Endothelial cell of umbilical vein (primary cell): ENCODE measurements around the gene PLEKHG4B. TPM values are rescaled to one million over a fixed set of nuclear protein-coding genes. Genes with fewer than 3 reads are reported as not detected.

Source experiments
- BruUV-seq: library from RNA; stranded (reverse); fragments of 400-500 nt; replicated peaks from 2 replicates; lab custom pipeline; 2021; lab: Mats Ljungman, UMichigan
- CTCF ChIA-PET: fragments of 300-600, 350-600 bp; sonication (Branson Sonifier 250); formaldehyde crosslinking; loops from one replicate; lab custom pipeline; 2021; ENCODE audit warnings: antibody characterized with exemption, inconsistent platforms; lab: Charles Lee
- POLR2A ChIA-PET: fragments of 300-600, 350-600 bp; sonication (Branson Sonifier 250); formaldehyde crosslinking; loops from one replicate; lab custom pipeline; 2021; ENCODE audit warnings: antibody characterized with exemption, inconsistent platforms; lab: Charles Lee
- DNase-seq: peaks from one replicate; pipeline ENCODE4 v3.0.0-alpha.2; 2011; ENCODE audit warnings: low read depth, low spot score
- FAIRE-seq: peaks from 2 replicates; lab custom pipeline; 2011; peaks lifted over from hg19 to GRCh38; lab: Jason Lieb, UNC
- H2AFZ ChIP-seq: 2 replicates; pipeline ENCODE4 v1.6.0; 2012; ENCODE audit warnings: low read depth, low read length, control low read depth, inconsistent platforms
- H3K27ac ChIP-seq: 2 replicates; pipeline ENCODE4 v1.5.1; 2011; ENCODE audit warnings: low read depth, mild to moderate bottlenecking, control low read depth, low read length, moderate library complexity; ENCODE audit not compliant: insufficient read depth
- H3K27me3 ChIP-seq, 2 experiments: 2 replicates each; pipeline versions ENCODE4 v1.6.0 to v1.6.1; 2011; ENCODE audit warnings: low read length in 2 of 2, mixed read lengths in 1 of 2; ENCODE audit not compliant: control insufficient read depth in 2 of 2, insufficient read depth in 2 of 2
- H3K36me3 ChIP-seq, 2 experiments: 2 replicates in 1 of 2; 3 replicates in 1 of 2; pipeline ENCODE4 v1.5.1; 2011; ENCODE audit warnings: low read length in 2 of 2, mild to moderate bottlenecking in 1 of 2, moderate library complexity in 1 of 2; ENCODE audit not compliant: control insufficient read depth in 2 of 2, insufficient read depth in 2 of 2; ENCODE audit errors: extremely low read depth in 1 of 2
- H3K4me1 ChIP-seq: 3 replicates; pipeline ENCODE4 v1.5.1; 2011; ENCODE audit warnings: mild to moderate bottlenecking, low read length; ENCODE audit not compliant: control insufficient read depth, insufficient read depth; ENCODE audit errors: extremely low read depth
- H3K4me2 ChIP-seq: 2 replicates; pipeline ENCODE4 v1.6.1; 2011; ENCODE audit warnings: low read length, control low read depth, mixed read lengths; ENCODE audit not compliant: insufficient read depth
- H3K4me3 ChIP-seq, 3 experiments: fragments of 200-600 bp in 1 of 3; sonication (generic), shearing (Covaris generic) in 1 of 3; replicated peaks in 1 of 3; 2 replicates each; pipeline ENCODE4 v1.5.1; 2011 to 2016; ENCODE audit warnings: control low read depth in 3 of 3, low read length in 3 of 3, mild to moderate bottlenecking in 2 of 3, inconsistent platforms in 1 of 3, low read depth in 1 of 3, moderate library complexity in 1 of 3; ENCODE audit not compliant: insufficient read depth in 1 of 3
- H3K79me2 ChIP-seq: 2 replicates; pipeline ENCODE4 v1.6.0; 2012; ENCODE audit warnings: low read length, inconsistent platforms; ENCODE audit not compliant: control insufficient read depth, insufficient read depth
- H3K9ac ChIP-seq: replicated peaks from 2 replicates; pipeline ENCODE3; 2011; ENCODE audit warnings: low read length, control low read depth; ENCODE audit not compliant: insufficient read depth; ENCODE audit errors: extremely low read depth
- H3K9me1 ChIP-seq: replicated peaks from 3 replicates; pipeline ENCODE4 v1.6.0; 2011; ENCODE audit warnings: mild to moderate bottlenecking, low read length; ENCODE audit not compliant: control insufficient read depth, insufficient read depth; ENCODE audit errors: extremely low read depth
- H3K9me3 ChIP-seq: replicated peaks from 2 replicates; pipeline ENCODE4 v1.5.1; 2012; ENCODE audit warnings: low read length, inconsistent platforms; ENCODE audit not compliant: control insufficient read depth, insufficient read depth
- H4K20me1 ChIP-seq: replicated peaks from 2 replicates; pipeline ENCODE3; 2011; ENCODE audit warnings: mild to moderate bottlenecking, low read length; ENCODE audit not compliant: control insufficient read depth, insufficient read depth; ENCODE audit errors: extremely low read depth
- EZH2 ChIP-seq: IDR thresholded peaks from 2 replicates; pipeline ENCODE4 v1.6.1; 2012; ENCODE audit warnings: borderline replicate concordance, low read depth, mild to moderate bottlenecking, moderate library complexity, low read length, inconsistent platforms; ENCODE audit not compliant: severe bottlenecking
- FOS ChIP-seq: IDR thresholded peaks from 2 replicates; pipeline ENCODE4 v1.6.1; 2011; ENCODE audit warnings: mild to moderate bottlenecking, low read length, moderate library complexity, borderline replicate concordance; ENCODE audit not compliant: insufficient read depth
- GATA2 ChIP-seq: IDR thresholded peaks from 2 replicates; pipeline ENCODE4 v1.7.0; 2011; ENCODE audit warnings: low read depth, mild to moderate bottlenecking, moderate library complexity, mixed read lengths, low read length; ENCODE audit not compliant: insufficient read length, insufficient read depth
- JUN ChIP-seq: IDR thresholded peaks from 2 replicates; pipeline ENCODE4 v1.6.1; 2011; ENCODE audit warnings: borderline replicate concordance, low read depth; ENCODE audit not compliant: insufficient read length, insufficient read depth
- MYC ChIP-seq: IDR thresholded peaks from one replicate; pipeline ENCODE4 v1.6.1; 2011; ENCODE audit warnings: mild to moderate bottlenecking, low read depth, low read length
- POLR2A ChIP-seq: IDR thresholded peaks from 2 replicates; pipeline ENCODE4 v1.6.1; 2012; ENCODE audit warnings: low read depth, mild to moderate bottlenecking, control low read depth, low read length
- POLR2AphosphoS5 ChIP-seq: IDR thresholded peaks from 2 replicates; pipeline ENCODE4 v1.6.1; 2012; ENCODE audit warnings: low read depth, mild to moderate bottlenecking, control low read depth, low read length, moderate library complexity; ENCODE audit not compliant: insufficient read depth
- dilution Hi-C: fragments of 300-500 bp; cut with MboI; formaldehyde crosslinking; loops from one replicate; pipeline ENCODE4 v1.15.0; 2019; ENCODE audit warnings: low sequenced_read_pairs; ENCODE audit not compliant: extremely low pct_ligation_motif_present
- intact Hi-C: fragments of 100-400 bp; cut with micrococcal nuclease; formaldehyde crosslinking; loops from one replicate; pipeline ENCODE4 v1.10.0; 2022
- polyA plus RNA-seq, 4 experiments: library from polyadenylated mRNA; depleted of rRNA in 3 of 4; stranded (reverse) in 3 of 4; unstranded in 1 of 4; fragments of >200 nt; gene quantifications; 2 replicates each; pipeline versions ENCODE4 v1.2.1 to v1.2.3, GENCODE V29; 2011 to 2012; ENCODE audit warnings: missing spikeins in 1 of 4
- total RNA-seq: library from RNA; stranded (reverse); gene quantifications from 2 replicates; pipeline ENCODE4 v1.2.3, GENCODE V29; 2021
- TF ChIP-seq, protein P1 (sequence below): IDR thresholded peaks from 2 replicates; pipeline ENCODE4 v1.6.1; 2011; ENCODE audit not compliant: insufficient read depth, insufficient read length
- TF ChIP-seq, protein P2 (sequence below), 2 donors: IDR thresholded peaks; 1 replicate in 1 of 2; 2 replicates in 1 of 2; pipeline ENCODE4 v1.5.1; 2011; ENCODE audit warnings: low read length in 2 of 2, mild to moderate bottlenecking in 2 of 2, moderate library complexity in 2 of 2, control low read depth in 1 of 2, inconsistent platforms in 1 of 2, low read depth in 1 of 2; ENCODE audit not compliant: insufficient read depth in 1 of 2; ENCODE audit errors: extremely low read depth in 1 of 2

Gene PLEKHG4B
- total and polyA plus RNA-seq, 2 donors (not counting 3 experiments of a cell fraction or from before 2014, with no cell fraction given) = not detected

DNA sequence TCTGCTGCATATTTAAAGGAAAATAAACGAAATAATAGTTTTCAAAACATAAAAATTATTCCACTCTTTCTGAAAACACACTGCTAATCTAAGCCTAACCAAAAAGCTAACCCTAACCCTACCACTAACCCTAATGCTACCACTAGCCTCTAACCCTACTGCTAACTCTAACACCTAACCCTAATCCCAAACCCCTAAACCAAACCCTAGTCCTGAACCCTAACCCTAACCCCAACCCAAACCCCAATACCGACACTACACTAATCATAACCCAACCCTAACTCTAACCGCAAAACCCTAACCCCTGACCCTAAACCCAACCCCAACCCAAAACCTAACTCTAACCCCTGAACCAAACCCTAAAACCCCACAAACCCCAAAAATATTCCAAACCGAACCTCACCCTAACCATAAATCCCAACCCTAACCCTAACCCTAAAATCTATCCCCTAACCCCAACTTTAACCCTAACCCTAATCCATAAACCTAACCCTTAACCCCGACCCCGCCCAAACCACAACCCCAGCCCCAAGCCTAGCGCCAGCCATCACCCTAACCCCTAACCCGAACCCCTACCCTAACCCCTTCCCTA is 41.9 kb upstream of the PLEKHG4B start:
- ChIA-PET CTCF (no interaction called here), POLR2A (no interaction called here)
- Histone ChIP-seq H4K20me1 (no peaks in the 10 kb centered on the region), H3K27me3 (peaks cover 2 to 11% of the 10 kb centered on the region in 2 experiments), H3K9me1 (no peaks in the 10 kb centered on the region), H3K4me2 (no peak overlapping the region), H3K79me2 (no peaks in the 10 kb centered on the region), H3K27ac (no peak overlapping the region), H3K4me1 (no peaks in the 10 kb centered on the region), H3K9me3 (no peaks in the 10 kb centered on the region), H3K4me3 (no peak overlapping the region), H2AFZ (no peak overlapping the region), H3K9ac (no peak overlapping the region), H3K36me3 (no peaks in the 10 kb centered on the region)
- intact Hi-C loops = no loop called here
- dilution Hi-C loops = no loop called here
- no peak for DNase-seq
- FAIRE-seq = no peak
- no TSS peak for BruUV-seq
- TF ChIP-seq JUN (no peak), EZH2 (no peak), POLR2AphosphoS5 (no peak), GATA2 (no peak), MYC (no peak), FOS (no peak), POLR2A (no peak)
- TF ChIP-seq, protein P1, sequence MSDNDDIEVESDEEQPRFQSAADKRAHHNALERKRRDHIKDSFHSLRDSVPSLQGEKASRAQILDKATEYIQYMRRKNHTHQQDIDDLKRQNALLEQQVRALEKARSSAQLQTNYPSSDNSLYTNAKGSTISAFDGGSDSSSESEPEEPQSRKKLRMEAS = no peak
- TF ChIP-seq, protein P2, sequence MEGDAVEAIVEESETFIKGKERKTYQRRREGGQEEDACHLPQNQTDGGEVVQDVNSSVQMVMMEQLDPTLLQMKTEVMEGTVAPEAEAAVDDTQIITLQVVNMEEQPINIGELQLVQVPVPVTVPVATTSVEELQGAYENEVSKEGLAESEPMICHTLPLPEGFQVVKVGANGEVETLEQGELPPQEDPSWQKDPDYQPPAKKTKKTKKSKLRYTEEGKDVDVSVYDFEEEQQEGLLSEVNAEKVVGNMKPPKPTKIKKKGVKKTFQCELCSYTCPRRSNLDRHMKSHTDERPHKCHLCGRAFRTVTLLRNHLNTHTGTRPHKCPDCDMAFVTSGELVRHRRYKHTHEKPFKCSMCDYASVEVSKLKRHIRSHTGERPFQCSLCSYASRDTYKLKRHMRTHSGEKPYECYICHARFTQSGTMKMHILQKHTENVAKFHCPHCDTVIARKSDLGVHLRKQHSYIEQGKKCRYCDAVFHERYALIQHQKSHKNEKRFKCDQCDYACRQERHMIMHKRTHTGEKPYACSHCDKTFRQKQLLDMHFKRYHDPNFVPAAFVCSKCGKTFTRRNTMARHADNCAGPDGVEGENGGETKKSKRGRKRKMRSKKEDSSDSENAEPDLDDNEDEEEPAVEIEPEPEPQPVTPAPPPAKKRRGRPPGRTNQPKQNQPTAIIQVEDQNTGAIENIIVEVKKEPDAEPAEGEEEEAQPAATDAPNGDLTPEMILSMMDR (IDR thresholded peaks at IDR 0.05; ENCODE audit: extremely low read depth in 1 of 2, insufficient read depth in 1 of 2, low read depth in 1 of 2, low read length in 2 of 2) = no peak
